Measurements from ENCODE around the gene EFNB3. TPM values are rescaled to one million over a fixed set of nuclear protein-coding genes. Genes with fewer than 3 reads are reported as not detected.

EFNB3 gene
- total and polyA plus RNA-seq, 10 of the 15 experiments (the other 5 are each of a cell fraction or from before 2014, with no cell fraction given): 0.01 to 0.13 (median 0.04) TPM; not detected in 5

DNA sequence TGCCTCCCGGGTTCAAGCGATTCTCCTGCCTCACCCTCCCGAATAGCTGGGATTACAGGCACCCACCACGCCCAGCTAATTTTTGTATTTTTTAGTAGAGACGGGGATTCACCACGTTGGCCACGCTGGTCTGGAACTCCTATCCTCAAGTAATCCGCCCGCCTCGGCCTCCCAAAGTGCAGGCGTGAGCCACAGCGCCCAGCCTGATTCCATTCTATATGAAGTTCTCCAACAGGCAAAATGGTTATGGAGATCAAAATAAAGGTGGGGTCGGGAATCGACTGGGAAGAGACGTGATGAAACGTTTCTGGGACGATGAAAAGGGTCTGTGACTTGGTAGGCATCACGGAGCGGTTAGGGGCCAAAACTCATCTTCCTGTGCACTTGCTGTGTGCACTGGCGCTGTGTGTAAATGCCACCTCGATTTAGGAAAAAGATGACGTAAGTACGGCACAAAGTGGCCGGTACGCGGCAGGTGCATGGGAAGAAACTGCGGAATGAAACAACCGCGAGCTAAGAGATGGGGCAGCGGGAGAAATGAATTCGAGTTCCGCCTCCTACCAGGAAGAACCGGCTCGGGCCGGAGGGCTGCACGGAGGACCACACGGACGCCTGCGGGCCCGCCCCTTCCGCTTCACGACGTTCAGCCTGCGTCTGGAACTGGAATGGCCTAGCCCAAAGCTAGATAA lies 19.3 kb upstream of the EFNB3 start (continued):
- TF ChIP-seq, protein P1, sequence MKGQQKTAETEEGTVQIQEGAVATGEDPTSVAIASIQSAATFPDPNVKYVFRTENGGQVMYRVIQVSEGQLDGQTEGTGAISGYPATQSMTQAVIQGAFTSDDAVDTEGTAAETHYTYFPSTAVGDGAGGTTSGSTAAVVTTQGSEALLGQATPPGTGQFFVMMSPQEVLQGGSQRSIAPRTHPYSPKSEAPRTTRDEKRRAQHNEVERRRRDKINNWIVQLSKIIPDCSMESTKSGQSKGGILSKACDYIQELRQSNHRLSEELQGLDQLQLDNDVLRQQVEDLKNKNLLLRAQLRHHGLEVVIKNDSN (IDR thresholded peaks at IDR 0.05; ENCODE audit: borderline replicate concordance, extremely low read length, insufficient read depth, low read depth, low read length): no peak
- no peak for TF ChIP-seq TARDBP (IDR thresholded peaks at IDR 0.05; ENCODE audit: borderline replicate concordance)
- TF ChIP-seq RELA (IDR thresholded peaks at IDR 0.05; ENCODE audit: borderline replicate concordance, partially characterized antibody): no peak
- TF ChIP-seq ZNF384 (IDR thresholded peaks at IDR 0.05; ENCODE audit: borderline replicate concordance, low read depth, low read length): no peak
- TF ChIP-seq NFXL1 (IDR thresholded peaks at IDR 0.05; ENCODE audit: borderline replicate concordance): no peak
- peak; percentile 89 for TF ChIP-seq POLR2A (IDR thresholded peaks at IDR 0.05; ENCODE audit: low read depth, low read length)
- TF ChIP-seq SREBF1 (IDR thresholded peaks at IDR 0.05; ENCODE audit: low read length): no peak
- TF ChIP-seq ESRRA (IDR thresholded peaks at IDR 0.05; ENCODE audit: low read length): no peak
- peak; percentile 55; the same call in 1 of the 2 replicates for TF ChIP-seq SIN3A (IDR thresholded peaks at IDR 0.05; ENCODE audit: low read depth, low read length)
- TF ChIP-seq, protein P2, sequence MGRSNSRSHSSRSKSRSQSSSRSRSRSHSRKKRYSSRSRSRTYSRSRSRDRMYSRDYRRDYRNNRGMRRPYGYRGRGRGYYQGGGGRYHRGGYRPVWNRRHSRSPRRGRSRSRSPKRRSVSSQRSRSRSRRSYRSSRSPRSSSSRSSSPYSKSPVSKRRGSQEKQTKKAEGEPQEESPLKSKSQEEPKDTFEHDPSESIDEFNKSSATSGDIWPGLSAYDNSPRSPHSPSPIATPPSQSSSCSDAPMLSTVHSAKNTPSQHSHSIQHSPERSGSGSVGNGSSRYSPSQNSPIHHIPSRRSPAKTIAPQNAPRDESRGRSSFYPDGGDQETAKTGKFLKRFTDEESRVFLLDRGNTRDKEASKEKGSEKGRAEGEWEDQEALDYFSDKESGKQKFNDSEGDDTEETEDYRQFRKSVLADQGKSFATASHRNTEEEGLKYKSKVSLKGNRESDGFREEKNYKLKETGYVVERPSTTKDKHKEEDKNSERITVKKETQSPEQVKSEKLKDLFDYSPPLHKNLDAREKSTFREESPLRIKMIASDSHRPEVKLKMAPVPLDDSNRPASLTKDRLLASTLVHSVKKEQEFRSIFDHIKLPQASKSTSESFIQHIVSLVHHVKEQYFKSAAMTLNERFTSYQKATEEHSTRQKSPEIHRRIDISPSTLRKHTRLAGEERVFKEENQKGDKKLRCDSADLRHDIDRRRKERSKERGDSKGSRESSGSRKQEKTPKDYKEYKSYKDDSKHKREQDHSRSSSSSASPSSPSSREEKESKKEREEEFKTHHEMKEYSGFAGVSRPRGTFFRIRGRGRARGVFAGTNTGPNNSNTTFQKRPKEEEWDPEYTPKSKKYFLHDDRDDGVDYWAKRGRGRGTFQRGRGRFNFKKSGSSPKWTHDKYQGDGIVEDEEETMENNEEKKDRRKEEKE (IDR thresholded peaks at IDR 0.05): no peak
- no peak for TF ChIP-seq ZNF24 (IDR thresholded peaks at IDR 0.05)
- TF ChIP-seq, protein P3, sequence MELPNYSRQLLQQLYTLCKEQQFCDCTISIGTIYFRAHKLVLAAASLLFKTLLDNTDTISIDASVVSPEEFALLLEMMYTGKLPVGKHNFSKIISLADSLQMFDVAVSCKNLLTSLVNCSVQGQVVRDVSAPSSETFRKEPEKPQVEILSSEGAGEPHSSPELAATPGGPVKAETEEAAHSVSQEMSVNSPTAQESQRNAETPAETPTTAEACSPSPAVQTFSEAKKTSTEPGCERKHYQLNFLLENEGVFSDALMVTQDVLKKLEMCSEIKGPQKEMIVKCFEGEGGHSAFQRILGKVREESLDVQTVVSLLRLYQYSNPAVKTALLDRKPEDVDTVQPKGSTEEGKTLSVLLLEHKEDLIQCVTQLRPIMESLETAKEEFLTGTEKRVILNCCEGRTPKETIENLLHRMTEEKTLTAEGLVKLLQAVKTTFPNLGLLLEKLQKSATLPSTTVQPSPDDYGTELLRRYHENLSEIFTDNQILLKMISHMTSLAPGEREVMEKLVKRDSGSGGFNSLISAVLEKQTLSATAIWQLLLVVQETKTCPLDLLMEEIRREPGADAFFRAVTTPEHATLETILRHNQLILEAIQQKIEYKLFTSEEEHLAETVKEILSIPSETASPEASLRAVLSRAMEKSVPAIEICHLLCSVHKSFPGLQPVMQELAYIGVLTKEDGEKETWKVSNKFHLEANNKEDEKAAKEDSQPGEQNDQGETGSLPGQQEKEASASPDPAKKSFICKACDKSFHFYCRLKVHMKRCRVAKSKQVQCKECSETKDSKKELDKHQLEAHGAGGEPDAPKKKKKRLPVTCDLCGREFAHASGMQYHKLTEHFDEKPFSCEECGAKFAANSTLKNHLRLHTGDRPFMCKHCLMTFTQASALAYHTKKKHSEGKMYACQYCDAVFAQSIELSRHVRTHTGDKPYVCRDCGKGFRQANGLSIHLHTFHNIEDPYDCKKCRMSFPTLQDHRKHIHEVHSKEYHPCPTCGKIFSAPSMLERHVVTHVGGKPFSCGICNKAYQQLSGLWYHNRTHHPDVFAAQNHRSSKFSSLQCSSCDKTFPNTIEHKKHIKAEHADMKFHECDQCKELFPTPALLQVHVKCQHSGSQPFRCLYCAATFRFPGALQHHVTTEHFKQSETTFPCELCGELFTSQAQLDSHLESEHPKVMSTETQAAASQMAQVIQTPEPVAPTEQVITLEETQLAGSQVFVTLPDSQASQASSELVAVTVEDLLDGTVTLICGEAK (IDR thresholded peaks at IDR 0.05; ENCODE audit: borderline replicate concordance): peak; percentile 82
- TF ChIP-seq IRF4 (IDR thresholded peaks at IDR 0.05; ENCODE audit: low read depth, low read length): peak; percentile 27; the same call in 1 of the 2 replicates
- TF ChIP-seq, protein P4, sequence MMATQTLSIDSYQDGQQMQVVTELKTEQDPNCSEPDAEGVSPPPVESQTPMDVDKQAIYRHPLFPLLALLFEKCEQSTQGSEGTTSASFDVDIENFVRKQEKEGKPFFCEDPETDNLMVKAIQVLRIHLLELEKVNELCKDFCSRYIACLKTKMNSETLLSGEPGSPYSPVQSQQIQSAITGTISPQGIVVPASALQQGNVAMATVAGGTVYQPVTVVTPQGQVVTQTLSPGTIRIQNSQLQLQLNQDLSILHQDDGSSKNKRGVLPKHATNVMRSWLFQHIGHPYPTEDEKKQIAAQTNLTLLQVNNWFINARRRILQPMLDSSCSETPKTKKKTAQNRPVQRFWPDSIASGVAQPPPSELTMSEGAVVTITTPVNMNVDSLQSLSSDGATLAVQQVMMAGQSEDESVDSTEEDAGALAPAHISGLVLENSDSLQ (IDR thresholded peaks at IDR 0.05): no peak
- no peak for TF ChIP-seq ATF7 (IDR thresholded peaks at IDR 0.05; ENCODE audit: low read depth)
- no peak for TF ChIP-seq KDM1A (IDR thresholded peaks at IDR 0.05; ENCODE audit: borderline replicate concordance)
- peak in 1 of 2 experiments; percentile 14; a peak in 1 of 3 replicates for TF ChIP-seq EGR1 (IDR thresholded peaks at IDR 0.05; ENCODE audit: borderline replicate concordance in 1 of 2, low read depth in 2 of 2, low read length in 2 of 2)
- no peak for TF ChIP-seq NFYA (IDR thresholded peaks at IDR 0.05; ENCODE audit: borderline replicate concordance, low read depth, low read length)
- no peak for TF ChIP-seq CBFB (IDR thresholded peaks at IDR 0.05; ENCODE audit: low read depth)
- 0 out of 2 replicates have a peak, but pooled peaks have one; percentile 32 for TF ChIP-seq WRNIP1 (IDR thresholded peaks at IDR 0.05; ENCODE audit: borderline replicate concordance, low read depth, low read length)
- TF ChIP-seq, protein P5, sequence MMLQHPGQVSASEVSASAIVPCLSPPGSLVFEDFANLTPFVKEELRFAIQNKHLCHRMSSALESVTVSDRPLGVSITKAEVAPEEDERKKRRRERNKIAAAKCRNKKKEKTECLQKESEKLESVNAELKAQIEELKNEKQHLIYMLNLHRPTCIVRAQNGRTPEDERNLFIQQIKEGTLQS (IDR thresholded peaks at IDR 0.05; ENCODE audit: borderline replicate concordance, extremely low read depth, low read depth, low read length): no peak
- no peak for TF ChIP-seq JUNB (IDR thresholded peaks at IDR 0.05)
